GM23248 (cell line): ENCODE measurements around the gene ASCL5.

Experiments
- EZH2 ChIP-seq: fragments of 200-600 bp; sonication (generic); IDR thresholded peaks from 2 replicates; pipeline ENCODE4 v1.6.1; 2018; ENCODE audit warnings: antibody characterized with exemption, mild to moderate bottlenecking; ENCODE audit not compliant: insufficient read depth, poor library complexity, severe bottlenecking
- EZH2phosphoT487 ChIP-seq: fragments of 200-600 bp; sonication (generic); IDR thresholded peaks from 2 replicates; pipeline ENCODE4 v1.6.1; 2018; ENCODE audit warnings: antibody characterized with exemption, moderate library complexity, mild to moderate bottlenecking, low read depth; ENCODE audit not compliant: insufficient read depth

- TF ChIP-seq EZH2phosphoT487 (no peak), EZH2 (no peak)
Measured at GRCh38 chr1:201154389-201155165, 27.6 kb upstream of the ASCL5 start, which contains the start of gene TMEM9.
